SK-N-SH (cell line): ENCODE measurements around the gene C11orf42. TPM values are rescaled to one million over a fixed set of nuclear protein-coding genes. Genes with fewer than 3 reads are reported as not detected.

ENCODE experiments used
- CTCF ChIA-PET: fragments of 300-600, 350-600 bp; formaldehyde crosslinking; extraction: SDS; loops from one replicate; lab custom pipeline; 2021; lab: Yijun Ruan, JAX
- POLR2A ChIA-PET: fragments of 350-600 bp; sonication (Branson Sonifier 250); formaldehyde crosslinking; extraction: SDS; loops from one replicate; lab custom pipeline; 2020; ENCODE audit warnings: antibody characterized with exemption, inconsistent platforms; lab: Yijun Ruan, JAX
- DNase-seq: peaks from one replicate; pipeline ENCODE4 v3.0.0; 2012
- H2AFZ ChIP-seq: fragments of 200-600 bp; sonication (generic); 2 replicates; pipeline ENCODE4 v1.8.1; 2016; ENCODE audit warnings: antibody characterized with exemption, mild to moderate bottlenecking, low read depth
- H3F3A ChIP-seq: fragments of 200-600 bp; sonication (generic); replicated peaks from 2 replicates; pipeline ENCODE3; 2016; ENCODE audit warnings: antibody characterized with exemption, mild to moderate bottlenecking; ENCODE audit not compliant: insufficient read depth
- H3K27ac ChIP-seq, 2 experiments: fragments of 200-500 bp in 1 of 2; fragments of 200-600 bp in 1 of 2; sonication (Bioruptor generic) in 1 of 2; sonication (generic), shearing (Covaris generic) in 1 of 2; 2 replicates each; pipeline versions ENCODE4 v1.5.1 to v1.6.1; 2014 to 2016; ENCODE audit warnings: low read depth in 2 of 2, inconsistent platforms in 1 of 2, low read length in 1 of 2, mild to moderate bottlenecking in 1 of 2, mixed read lengths in 1 of 2
- H3K27me3 ChIP-seq: fragments of 200-600 bp; sonication (generic), shearing (Covaris generic); 2 replicates; pipeline ENCODE4 v1.6.1; 2016; ENCODE audit warnings: mixed run types; ENCODE audit not compliant: insufficient read depth
- H3K36me3 ChIP-seq, 2 experiments: fragments of 200-500 bp in 1 of 2; fragments of 200-600 bp in 1 of 2; sonication (Bioruptor generic) in 1 of 2; sonication (generic) in 1 of 2; replicated peaks in 1 of 2; 2 replicates each; pipeline versions ENCODE3 to v1.5.1; 2014 to 2016; ENCODE audit warnings: low read length in 1 of 2, mild to moderate bottlenecking in 1 of 2; ENCODE audit not compliant: insufficient read depth in 2 of 2, control insufficient read depth in 1 of 2
- H3K4me1 ChIP-seq, 2 experiments: fragments of 200-500 bp in 1 of 2; fragments of 200-600 bp in 1 of 2; sonication (Bioruptor generic) in 1 of 2; sonication (generic), shearing (Covaris generic) in 1 of 2; 2 replicates each; pipeline versions ENCODE4 v1.5.1 to v1.6.1; 2014 to 2016; ENCODE audit warnings: low read depth in 1 of 2, low read length in 1 of 2, mixed run types in 1 of 2; ENCODE audit not compliant: insufficient read depth in 2 of 2, control insufficient read depth in 1 of 2
- H3K4me2 ChIP-seq: fragments of 200-600 bp; sonication (generic), shearing (Covaris generic); 2 replicates; pipeline ENCODE4 v1.6.1; 2017; ENCODE audit warnings: mixed run types
- H3K4me3 ChIP-seq, 2 experiments: fragments of 200-500 bp in 1 of 2; fragments of 200-600 bp in 1 of 2; sonication (Bioruptor generic) in 1 of 2; sonication (generic), shearing (Covaris generic) in 1 of 2; 2 replicates each; pipeline versions ENCODE4 v1.5.1 to v1.8.1; 2014 to 2016; ENCODE audit warnings: low read depth in 2 of 2, inconsistent platforms in 1 of 2, low read length in 1 of 2, mild to moderate bottlenecking in 1 of 2, mixed read lengths in 1 of 2, moderate library complexity in 1 of 2
- H3K79me2 ChIP-seq: fragments of 200-600 bp; sonication (generic); 2 replicates; pipeline ENCODE4 v1.8.1; 2017; ENCODE audit warnings: mild to moderate bottlenecking; ENCODE audit not compliant: insufficient read depth
- H3K9ac ChIP-seq: fragments of 200-600 bp; sonication (generic); 2 replicates; pipeline ENCODE4 v1.6.1; 2017; ENCODE audit warnings: mixed run types
- H3K9me2 ChIP-seq: fragments of 200-600 bp; sonication (generic); 2 replicates; pipeline ENCODE4 v1.6.1; 2017; ENCODE audit warnings: mixed run types
- H3K9me3 ChIP-seq: fragments of 200-600 bp; sonication (generic); 2 replicates; pipeline ENCODE4 v1.6.1; 2017; ENCODE audit warnings: mixed run types, mild to moderate bottlenecking, moderate library complexity
- H4K20me1 ChIP-seq: fragments of 200-600 bp; sonication (generic); 2 replicates; pipeline ENCODE4 v1.6.1; 2017; ENCODE audit warnings: mild to moderate bottlenecking, mixed run types; ENCODE audit not compliant: insufficient read depth
- CHD2 ChIP-seq: fragments of 150-350 bp; IDR thresholded peaks from 2 replicates; pipeline ENCODE4 v1.6.1; 2018; ENCODE audit warnings: low read length; ENCODE audit not compliant: partially characterized antibody
- ELF1 ChIP-seq: IDR thresholded peaks from 2 replicates; pipeline ENCODE4 v1.4.0; 2012
- FOSL2 ChIP-seq: IDR thresholded peaks from 2 replicates; pipeline ENCODE4 v1.4.0; 2012; ENCODE audit warnings: low read depth, mild to moderate bottlenecking, moderate library complexity, borderline replicate concordance
- FOXJ3 ChIP-seq: sonication (generic); formaldehyde crosslinking; IDR thresholded peaks from 2 replicates; pipeline ENCODE4 v1.5.1; 2020; ENCODE audit warnings: mild to moderate bottlenecking, missing genetic modification reagents
- FOXM1 ChIP-seq: IDR thresholded peaks from 2 replicates; pipeline ENCODE4 v1.4.0; 2012; ENCODE audit warnings: low read depth, mild to moderate bottlenecking
- JUND ChIP-seq: IDR thresholded peaks from 2 replicates; pipeline ENCODE4 v1.4.0; 2012
- MAX ChIP-seq: IDR thresholded peaks from 2 replicates; pipeline ENCODE4 v1.4.0; 2012; ENCODE audit warnings: low read depth
- NFIC ChIP-seq: IDR thresholded peaks from 2 replicates; pipeline ENCODE4 v1.4.0; 2012; ENCODE audit warnings: borderline replicate concordance
- NRF1 ChIP-seq: IDR thresholded peaks from 2 replicates; pipeline ENCODE4 v1.6.1; 2012; ENCODE audit warnings: low read depth, mild to moderate bottlenecking, low read length
- POLR2AphosphoS5 ChIP-seq: IDR thresholded peaks from 2 replicates; pipeline ENCODE4 v1.6.1; 2012; ENCODE audit warnings: low read depth, low read length
- RAD21 ChIP-seq: IDR thresholded peaks from 2 replicates; pipeline ENCODE4 v1.6.1; 2012; ENCODE audit warnings: mild to moderate bottlenecking, low read length
- RCOR1 ChIP-seq: fragments of 150-350 bp; IDR thresholded peaks from 2 replicates; pipeline ENCODE4 v1.6.1; 2017; ENCODE audit warnings: antibody characterized with exemption, low read length
- REST ChIP-seq: IDR thresholded peaks from 2 replicates; pipeline ENCODE4 v1.6.1; 2012; ENCODE audit warnings: mild to moderate bottlenecking, low read depth, low read length, moderate library complexity
- SIN3A ChIP-seq: IDR thresholded peaks from 2 replicates; pipeline ENCODE4 v1.6.1; 2012; ENCODE audit warnings: low read depth, mild to moderate bottlenecking, low read length, moderate library complexity, borderline replicate concordance
- SMC3 ChIP-seq: IDR thresholded peaks from 2 replicates; pipeline ENCODE4 v1.6.1; 2012; ENCODE audit warnings: low read depth, low read length, improper control_type of control experiment
- TAF1 ChIP-seq: IDR thresholded peaks from 2 replicates; pipeline ENCODE4 v1.6.1; 2012; ENCODE audit warnings: low read depth, mild to moderate bottlenecking, low read length, moderate library complexity, borderline replicate concordance
- TEAD4 ChIP-seq: IDR thresholded peaks from 2 replicates; pipeline ENCODE4 v1.4.0; 2012; ENCODE audit warnings: mild to moderate bottlenecking, borderline replicate concordance; ENCODE audit not compliant: insufficient read depth
- USF2 ChIP-seq: fragments of 150-350 bp; IDR thresholded peaks from 2 replicates; pipeline ENCODE4 v1.6.1; 2017; ENCODE audit warnings: antibody characterized with exemption, low read length, low read depth, borderline replicate concordance
- ZBTB33 ChIP-seq: IDR thresholded peaks from 2 replicates; pipeline ENCODE4 v1.4.0; 2012; ENCODE audit warnings: low read depth, borderline replicate concordance
- WGBS: methylation state at CpG from one replicate; pipeline ENCODE4 v1.1.6; 2017; ENCODE audit warnings: low lambda C conversion rate; 5-methylcytosine and 5-hydroxymethylcytosine counted together
- polyA plus RNA-seq, 3 experiments: library from polyadenylated mRNA; depleted of rRNA; stranded (reverse); fragments of >200 nt; gene quantifications; 2 replicates each; pipeline ENCODE4 v1.2.3, GENCODE V29; 2012

Gene C11orf42
- polyA plus RNA-seq, 1 of the 3 experiments (the other 2 are of a cell fraction), result not detected

- Histone ChIP-seq H3K9me3 (no peaks in the 10 kb centered on the region), H3K4me3 (no peak overlapping the region), H3K4me1 (no peaks in the 10 kb centered on the region), H3K27me3 (no peaks in the 10 kb centered on the region), H4K20me1 (no peaks in the 10 kb centered on the region), H3K79me2 (no peaks in the 10 kb centered on the region), H3K36me3 (peaks cover 5 to 10% of the 10 kb centered on the region in 2 experiments), H3K27ac (no peak overlapping the region), H3K4me2 (no peak overlapping the region), H3K9me2 (no peaks in the 10 kb centered on the region), H2AFZ (no peak overlapping the region), H3F3A (no peaks in the 10 kb centered on the region), H3K9ac (no peak overlapping the region)
- DNase-seq, result no peak
- TF ChIP-seq RCOR1 (no peak), POLR2AphosphoS5 (no peak), TAF1 (no peak), REST (no peak), ELF1 (no peak), USF2 (no peak), JUND (no peak), NFIC (no peak), FOXJ3 (CRISPR knock-in tag) (no peak), SIN3A (no peak), RAD21 (no peak), TEAD4 (no peak), FOXM1 (no peak), CHD2 (no peak), ZBTB33 (no peak), FOSL2 (no peak), MAX (no peak), NRF1 (no peak), SMC3 (no peak)
- CTCF ChIA-PET, result no interaction called here
- POLR2A ChIA-PET, result no interaction called here
- 33% methylated on average over 2 of the region's 2 CpGs for WGBS
These were observed 3.9 kb upstream of the C11orf42 start for GRCh38 chr11:6201481-6201880.
